SU-DHL-6 (cell line): ENCODE measurements around the gene TNFRSF19.

ENCODE experiments used
- EZH2phosphoT487 ChIP-seq: fragments of 200-600 bp; sonication (generic), shearing (Covaris generic); conservative IDR thresholded peaks from 2 replicates; pipeline ENCODE4 v1.6.1; 2018; ENCODE audit warnings: mild to moderate bottlenecking, antibody characterized with exemption, low read length, moderate library complexity, mixed read lengths
- TF ChIP-seq, protein P1 (sequence below): fragments of 200-600 bp; sonication (generic); IDR thresholded peaks from one replicate; pipeline ENCODE4 v1.5.1; 2017; ENCODE audit warnings: antibody characterized with exemption, mild to moderate bottlenecking, low read length, moderate library complexity; ENCODE audit not compliant: insufficient read depth, poor library complexity, severe bottlenecking

- TF ChIP-seq, protein P1, sequence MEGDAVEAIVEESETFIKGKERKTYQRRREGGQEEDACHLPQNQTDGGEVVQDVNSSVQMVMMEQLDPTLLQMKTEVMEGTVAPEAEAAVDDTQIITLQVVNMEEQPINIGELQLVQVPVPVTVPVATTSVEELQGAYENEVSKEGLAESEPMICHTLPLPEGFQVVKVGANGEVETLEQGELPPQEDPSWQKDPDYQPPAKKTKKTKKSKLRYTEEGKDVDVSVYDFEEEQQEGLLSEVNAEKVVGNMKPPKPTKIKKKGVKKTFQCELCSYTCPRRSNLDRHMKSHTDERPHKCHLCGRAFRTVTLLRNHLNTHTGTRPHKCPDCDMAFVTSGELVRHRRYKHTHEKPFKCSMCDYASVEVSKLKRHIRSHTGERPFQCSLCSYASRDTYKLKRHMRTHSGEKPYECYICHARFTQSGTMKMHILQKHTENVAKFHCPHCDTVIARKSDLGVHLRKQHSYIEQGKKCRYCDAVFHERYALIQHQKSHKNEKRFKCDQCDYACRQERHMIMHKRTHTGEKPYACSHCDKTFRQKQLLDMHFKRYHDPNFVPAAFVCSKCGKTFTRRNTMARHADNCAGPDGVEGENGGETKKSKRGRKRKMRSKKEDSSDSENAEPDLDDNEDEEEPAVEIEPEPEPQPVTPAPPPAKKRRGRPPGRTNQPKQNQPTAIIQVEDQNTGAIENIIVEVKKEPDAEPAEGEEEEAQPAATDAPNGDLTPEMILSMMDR = no peak
- TF ChIP-seq EZH2phosphoT487 = no peak
Observed at GRCh38 chr13:23687614-23688013, 117.4 kb downstream of the TNFRSF19 start.
